OCI-LY3 (cell line): ENCODE data around the gene PHLDB3.

Experiments used
- H2AFZ ChIP-seq: fragments of 200-600, 300-600 bp; shearing (Covaris generic); 2 replicates; pipeline ENCODE4 v1.6.0; 2014; ENCODE audit warnings: antibody characterized with exemption, low read depth, low read length
- H3K27ac ChIP-seq: fragments of 200-600, 300-600 bp; sonication (generic); 2 replicates; pipeline ENCODE4 v1.5.1; 2014; ENCODE audit warnings: mild to moderate bottlenecking, low read length, moderate library complexity, mixed read lengths
- H3K27me3 ChIP-seq: fragments of 200-600, 300-600 bp; sonication (generic); 2 replicates; pipeline ENCODE4 v1.6.1; 2014; ENCODE audit warnings: low read depth, low read length, mixed read lengths
- H3K36me3 ChIP-seq: fragments of 200-600, 300-600 bp; sonication (generic); replicated peaks from 2 replicates; pipeline ENCODE3; 2014; ENCODE audit warnings: low read depth, low read length, mixed read lengths
- H3K4me1 ChIP-seq: fragments of 300-600, 200-600 bp; sonication (generic); 2 replicates; pipeline ENCODE4 v1.6.1; 2014; ENCODE audit warnings: low read length, mixed read lengths
- H3K4me2 ChIP-seq: fragments of 200-600, 300-600 bp; sonication (generic); 2 replicates; pipeline ENCODE4 v1.6.1; 2014; ENCODE audit warnings: low read length, mixed read lengths
- H3K4me3 ChIP-seq: fragments of 300-600, 200-600 bp; sonication (generic); 2 replicates; pipeline ENCODE4 v1.5.1; 2014; ENCODE audit warnings: antibody characterized with exemption, mild to moderate bottlenecking, low read length, moderate library complexity
- H3K79me2 ChIP-seq: fragments of 300-600, 200-600 bp; shearing (Covaris generic); 2 replicates; pipeline ENCODE4 v1.6.1; 2014; ENCODE audit warnings: mild to moderate bottlenecking, low read length, mixed read lengths
- H3K9ac ChIP-seq: fragments of 300-600, 200-600 bp; shearing (Covaris generic); 2 replicates; pipeline ENCODE4 v1.6.0; 2014; ENCODE audit warnings: mild to moderate bottlenecking, low read length, moderate library complexity
- H3K9me3 ChIP-seq: fragments of 200-600, 300-600 bp; shearing (Covaris generic); 2 replicates; pipeline ENCODE4 v1.6.1; 2014; ENCODE audit warnings: low read length, mixed read lengths; ENCODE audit not compliant: insufficient read depth
- H4K20me1 ChIP-seq: fragments of 200-600, 300-600 bp; sonication (generic); 2 replicates; pipeline ENCODE4 v1.6.1; 2016; ENCODE audit warnings: low read length, mixed read lengths; ENCODE audit not compliant: insufficient read depth
- EZH2phosphoT487 ChIP-seq: fragments of 200-600 bp; shearing (Covaris generic); IDR thresholded peaks from 2 replicates; pipeline ENCODE4 v1.6.1; 2018; ENCODE audit warnings: antibody characterized with exemption, mixed run types, low read depth
- TF ChIP-seq, protein P1 (sequence below): fragments of 200-600, 300-600 bp; sonication (generic); IDR thresholded peaks from 2 replicates; pipeline ENCODE4 v1.5.1; 2014; ENCODE audit warnings: antibody characterized with exemption, low read length, low read depth

Gene PHLDB3

DNA sequence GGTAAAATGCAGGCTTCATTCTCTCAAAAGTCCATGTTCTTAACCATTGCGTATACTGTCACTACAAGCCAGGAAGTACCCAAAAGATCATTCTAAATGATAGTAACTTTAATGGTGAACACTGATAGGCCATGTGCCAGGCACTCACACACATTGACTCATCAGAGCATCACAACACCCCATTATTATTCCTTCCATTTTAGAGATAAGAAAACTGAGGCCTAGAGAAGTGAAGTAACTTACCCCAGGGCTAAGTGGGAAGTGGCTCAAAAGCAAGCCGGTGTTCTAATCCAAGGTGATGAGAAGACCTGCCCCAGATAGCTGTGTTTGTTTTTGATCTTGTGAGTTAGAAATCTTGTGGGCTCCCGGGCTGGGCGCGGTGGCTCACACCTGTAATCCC, 1.4 kb upstream of the PHLDB3 start:
- Histone ChIP-seq H3K4me1 (peaks cover 11% of the 10 kb centered on the region), H3K27me3 (no peaks in the 10 kb centered on the region), H3K27ac (no peak overlapping the region), H3K4me2 (no peak overlapping the region), H3K4me3 (no peak overlapping the region), H3K9ac (no peak overlapping the region), H4K20me1 (no peaks in the 10 kb centered on the region), H2AFZ (no peak overlapping the region), H3K79me2 (peaks cover 22% of the 10 kb centered on the region), H3K9me3 (no peaks in the 10 kb centered on the region), H3K36me3 (peaks cover 17% of the 10 kb centered on the region)
- TF ChIP-seq, protein P1, sequence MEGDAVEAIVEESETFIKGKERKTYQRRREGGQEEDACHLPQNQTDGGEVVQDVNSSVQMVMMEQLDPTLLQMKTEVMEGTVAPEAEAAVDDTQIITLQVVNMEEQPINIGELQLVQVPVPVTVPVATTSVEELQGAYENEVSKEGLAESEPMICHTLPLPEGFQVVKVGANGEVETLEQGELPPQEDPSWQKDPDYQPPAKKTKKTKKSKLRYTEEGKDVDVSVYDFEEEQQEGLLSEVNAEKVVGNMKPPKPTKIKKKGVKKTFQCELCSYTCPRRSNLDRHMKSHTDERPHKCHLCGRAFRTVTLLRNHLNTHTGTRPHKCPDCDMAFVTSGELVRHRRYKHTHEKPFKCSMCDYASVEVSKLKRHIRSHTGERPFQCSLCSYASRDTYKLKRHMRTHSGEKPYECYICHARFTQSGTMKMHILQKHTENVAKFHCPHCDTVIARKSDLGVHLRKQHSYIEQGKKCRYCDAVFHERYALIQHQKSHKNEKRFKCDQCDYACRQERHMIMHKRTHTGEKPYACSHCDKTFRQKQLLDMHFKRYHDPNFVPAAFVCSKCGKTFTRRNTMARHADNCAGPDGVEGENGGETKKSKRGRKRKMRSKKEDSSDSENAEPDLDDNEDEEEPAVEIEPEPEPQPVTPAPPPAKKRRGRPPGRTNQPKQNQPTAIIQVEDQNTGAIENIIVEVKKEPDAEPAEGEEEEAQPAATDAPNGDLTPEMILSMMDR, result no peak
- TF ChIP-seq EZH2phosphoT487, result no peak

- Histone ChIP-seq H3K27me3 (no peaks in the 10 kb centered on the region), H3K79me2 (peaks cover 22% of the 10 kb centered on the region), H2AFZ (peak overlapping the region; percentile 77; the same call in 1 of the 2 replicates), H3K9ac (peak overlapping the region; percentile 80), H3K4me2 (peak overlapping the region; percentile 77), H3K36me3 (peaks cover 20% of the 10 kb centered on the region), H3K27ac (no peak overlapping the region), H3K9me3 (no peaks in the 10 kb centered on the region), H4K20me1 (peaks cover 4% of the 10 kb centered on the region; the same call in 1 of the 2 replicates), H3K4me3 (peak overlapping the region; percentile 87), H3K4me1 (peaks cover 11% of the 10 kb centered on the region)
- TF ChIP-seq EZH2phosphoT487, result no peak
- TF ChIP-seq, protein P1, result no peak
These were observed 575 bp upstream of the PHLDB3 start for GRCh38 chr19:43505186-43505456.

GRCh38 chr19:43503501-43504425, 783 bp downstream of the PHLDB3 start:
- no peak for TF ChIP-seq EZH2phosphoT487
- TF ChIP-seq, protein P1, result peak; percentile 62
- H2AFZ ChIP-seq, result peak overlapping the region; percentile 77
- peak overlapping the region; percentile 92 for H3K9ac ChIP-seq
- H3K27me3 ChIP-seq, result no peaks in the 10 kb centered on the region
- peaks cover 11% of the 10 kb centered on the region for H3K4me1 ChIP-seq
- H3K36me3 ChIP-seq, result peaks cover 25% of the 10 kb centered on the region
- peaks cover 12% of the 10 kb centered on the region; the same call in 1 of the 2 replicates for H4K20me1 ChIP-seq
- H3K4me3 ChIP-seq, result peak overlapping the region; percentile 87
- H3K4me2 ChIP-seq, result peak overlapping the region; percentile 79
- H3K9me3 ChIP-seq, result no peaks in the 10 kb centered on the region
- peaks cover 22% of the 10 kb centered on the region for H3K79me2 ChIP-seq
- peak overlapping the region; percentile 79 for H3K27ac ChIP-seq

DNA sequence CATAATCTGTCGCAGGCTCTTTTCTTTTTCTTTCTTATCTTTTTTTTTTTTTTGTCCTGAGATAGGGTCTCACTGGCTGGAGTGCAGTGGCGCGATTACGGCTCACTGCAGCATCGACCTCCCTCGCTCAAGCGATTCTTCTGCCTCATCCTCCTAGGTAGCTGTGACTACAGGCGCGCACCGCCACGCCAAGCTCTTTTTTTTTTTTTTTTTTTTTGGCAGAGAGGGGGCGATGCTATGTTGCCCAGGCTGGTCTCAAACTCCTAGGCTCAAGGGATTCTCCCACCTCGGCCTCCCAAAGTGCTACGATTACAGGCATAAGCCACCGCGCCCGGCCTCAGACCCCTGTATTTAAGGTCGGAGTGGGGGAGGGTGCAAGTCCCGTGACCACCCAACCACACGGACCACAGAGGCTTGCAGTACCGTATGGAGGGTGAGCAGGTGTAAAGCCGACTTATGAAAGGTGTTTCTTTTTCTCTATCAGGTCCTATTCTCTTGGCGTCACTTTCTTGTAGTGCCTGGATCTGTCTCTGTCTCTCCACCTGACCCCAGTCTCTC, 2.0 kb downstream of the PHLDB3 start:
- H3K4me1 ChIP-seq, result peaks cover 11% of the 10 kb centered on the region
- H3K36me3 ChIP-seq, result peaks cover 37% of the 10 kb centered on the region
- no peak overlapping the region for H2AFZ ChIP-seq
- TF ChIP-seq, protein P1, result no peak
- TF ChIP-seq EZH2phosphoT487, result no peak
- H4K20me1 ChIP-seq, result peaks cover 18% of the 10 kb centered on the region; the same call in 1 of the 2 replicates
- peak overlapping the region; percentile 79; the same call in 1 of the 2 replicates for H3K27ac ChIP-seq
- H3K27me3 ChIP-seq, result no peaks in the 10 kb centered on the region
- H3K4me3 ChIP-seq, result peak overlapping the region; percentile 87
- H3K79me2 ChIP-seq, result peaks cover 22% of the 10 kb centered on the region
- H3K9me3 ChIP-seq, result no peaks in the 10 kb centered on the region
- H3K9ac ChIP-seq, result peak overlapping the region; percentile 92; the same call in 1 of the 2 replicates
- peak overlapping the region; percentile 79 for H3K4me2 ChIP-seq
